Panc1 (cell line): ENCODE measurements around the gene ASIP. TPM values are rescaled to one million over a fixed set of nuclear protein-coding genes. Genes with fewer than 3 reads are reported as not detected.

ENCODE experiments used
- ATAC-seq: fragments of 200-7000 bp; cut with Tn5 transposase; 2 replicates; pipeline ENCODE4 v1.9.1; 2020; ENCODE audit warnings: mild to moderate bottlenecking, moderate library complexity
- BruUV-seq: library from RNA; stranded (reverse); fragments of 400-500 nt; replicated peaks from 2 replicates; lab custom pipeline; 2021; lab: Mats Ljungman, UMichigan
- CTCF ChIA-PET: fragments of 300-600 bp; sonication (Branson Sonifier 250); formaldehyde crosslinking; loops from one replicate; lab custom pipeline; 2022; ENCODE audit warnings: antibody characterized with exemption; lab: Charles Lee
- POLR2A ChIA-PET: fragments of 300-600 bp; sonication (Branson Sonifier 250); formaldehyde crosslinking; loops from one replicate; lab custom pipeline; 2022; ENCODE audit warnings: antibody characterized with exemption; lab: Charles Lee
- DNase-seq: peaks from one replicate; pipeline ENCODE4 v3.0.0-alpha.2; 2010; ENCODE audit warnings: low read depth, low spot score
- H3K27ac ChIP-seq: 2 replicates; pipeline ENCODE4 v1.5.1; 2011; ENCODE audit warnings: mild to moderate bottlenecking, low read length, inconsistent platforms
- H3K27me3 ChIP-seq: fragments of 200-500 bp; sonication (Bioruptor generic); 2 replicates; pipeline ENCODE4 v1.6.0; 2014; ENCODE audit warnings: low read length, inconsistent platforms; ENCODE audit not compliant: control insufficient read depth, insufficient read depth
- H3K36me3 ChIP-seq: fragments of 200-500 bp; sonication (Bioruptor generic); 2 replicates; pipeline ENCODE4 v1.5.1; 2014; ENCODE audit warnings: inconsistent platforms, mild to moderate bottlenecking, low read length, moderate library complexity; ENCODE audit not compliant: control insufficient read depth, insufficient read depth
- H3K4me1 ChIP-seq: 2 replicates; pipeline ENCODE4 v1.5.1; 2011; ENCODE audit warnings: inconsistent platforms, mild to moderate bottlenecking, low read length, moderate library complexity; ENCODE audit not compliant: control insufficient read depth, insufficient read depth
- H3K4me3 ChIP-seq, 2 experiments: 2 replicates each; pipeline ENCODE4 v1.5.1; 2011 to 2012; ENCODE audit warnings: low read depth in 2 of 2, low read length in 2 of 2, mild to moderate bottlenecking in 2 of 2, inconsistent platforms in 1 of 2, moderate library complexity in 1 of 2
- H3K9me3 ChIP-seq: fragments of 200-500 bp; sonication (Bioruptor generic); 2 replicates; pipeline ENCODE4 v1.5.1; 2014; ENCODE audit warnings: low read depth, mild to moderate bottlenecking, inconsistent platforms, low read length, moderate library complexity; ENCODE audit not compliant: control insufficient read depth, insufficient read depth
- CTCF ChIP-seq: fragments of 450-650 bp; IDR thresholded peaks from 2 replicates; pipeline ENCODE4 v1.5.1; 2017; ENCODE audit warnings: mild to moderate bottlenecking
- POLR2AphosphoS5 ChIP-seq: IDR thresholded peaks from 2 replicates; pipeline ENCODE4 v1.6.1; 2012; ENCODE audit warnings: mild to moderate bottlenecking, low read depth, low read length, moderate library complexity
- REST ChIP-seq, 2 experiments: IDR thresholded peaks; 2 replicates each; pipeline ENCODE4 v1.6.1; 2011 to 2012; ENCODE audit warnings: low read depth in 2 of 2, control low read depth in 1 of 2, low read length in 1 of 2, mild to moderate bottlenecking in 1 of 2, moderate library complexity in 1 of 2; ENCODE audit not compliant: insufficient read depth in 1 of 2
- SIN3A ChIP-seq: IDR thresholded peaks from 2 replicates; pipeline ENCODE4 v1.6.1; 2012; ENCODE audit warnings: low read depth, mild to moderate bottlenecking, low read length, moderate library complexity, borderline replicate concordance; ENCODE audit not compliant: insufficient read depth
- TCF7L2 ChIP-seq: IDR thresholded peaks from 2 replicates; pipeline ENCODE4 v1.6.1; 2011; ENCODE audit warnings: mild to moderate bottlenecking, low read depth, low read length, inconsistent platforms
- in situ Hi-C: cut with HindIII; loops from 2 replicates; pipeline ENCODE4 v1.10.0; 2016; ENCODE audit warnings: low sequenced_read_pairs, low pct_unique_long_range_greater_than_20kb
- intact Hi-C: fragments of 100-400 bp; cut with micrococcal nuclease; formaldehyde crosslinking; loops from one replicate; pipeline ENCODE4 v1.10.0; 2022; ENCODE audit not compliant: unreplicated experiment
- total RNA-seq: library from RNA; stranded (reverse); gene quantifications from one replicate; pipeline ENCODE4 v1.2.1, GENCODE V29; 2021; ENCODE audit not compliant: unreplicated experiment

ASIP gene
- total RNA-seq, 1 experiment from 2014 or later = not detected

DNA sequence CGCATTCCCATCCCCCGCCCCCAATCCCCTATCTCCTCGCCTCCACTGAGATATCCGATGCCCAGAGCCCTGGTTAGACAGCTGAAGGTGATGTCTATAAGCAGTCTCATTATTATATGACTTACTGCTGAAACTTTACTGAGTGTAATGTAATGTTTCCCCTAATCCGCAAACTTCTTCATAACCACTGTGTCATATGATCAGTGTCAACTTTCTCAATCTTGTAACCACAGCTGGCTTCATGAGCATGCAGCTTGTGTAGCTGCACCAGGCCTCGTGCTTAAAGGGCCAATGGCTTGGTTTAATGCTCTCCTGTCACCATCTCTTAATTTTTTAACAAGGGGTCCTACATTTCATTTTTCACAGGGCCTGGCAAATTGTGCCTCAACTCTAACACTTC is 8.1 kb downstream of the ASIP start:
- H3K4me3 ChIP-seq = no peak overlapping the region
- no peak overlapping the region for H3K27ac ChIP-seq
- in situ Hi-C loops (no loop called here), intact Hi-C loops (no loop called here)
- ATAC-seq (no peak), DNase-seq (no peak)
- no TSS peak for BruUV-seq
- no peaks in the 10 kb centered on the region for H3K4me1 ChIP-seq
- H3K9me3 ChIP-seq = no peaks in the 10 kb centered on the region
- H3K36me3 ChIP-seq = no peaks in the 10 kb centered on the region
- POLR2A ChIA-PET = interaction anchor here (0.6 kb wide), 1 partner anchor 56 kb away, joined by 5 read pairs; no protein-coding TSS in a partner anchor
- no peak for TF ChIP-seq POLR2AphosphoS5
- no peak for TF ChIP-seq SIN3A
- TF ChIP-seq CTCF = no peak
- no peak for TF ChIP-seq REST (IDR thresholded peaks at IDR 0.05; ENCODE audit: insufficient read depth in 1 of 2, low read depth in 2 of 2, low read length in 1 of 2)
- no peak for TF ChIP-seq TCF7L2
- CTCF ChIA-PET = interaction anchor here (0.7 kb wide), 1 partner anchor 58 kb away, joined by 3 read pairs; no protein-coding TSS in a partner anchor
- no peaks in the 10 kb centered on the region for H3K27me3 ChIP-seq

GRCh38 chr20:34250005-34250404 is 8.8 kb downstream of the ASIP start:
- no peaks in the 10 kb centered on the region for H3K4me1 ChIP-seq
- in situ Hi-C loops (no loop called here), intact Hi-C loops (no loop called here)
- TF ChIP-seq TCF7L2 = no peak
- no peak for TF ChIP-seq SIN3A
- no peak for TF ChIP-seq CTCF
- ATAC-seq (no peak), DNase-seq (no peak)
- H3K27ac ChIP-seq = no peak overlapping the region
- H3K4me3 ChIP-seq = no peak overlapping the region
- CTCF ChIA-PET = no interaction called here
- no peaks in the 10 kb centered on the region for H3K36me3 ChIP-seq
- no TSS peak for BruUV-seq
- H3K9me3 ChIP-seq = no peaks in the 10 kb centered on the region
- no peaks in the 10 kb centered on the region for H3K27me3 ChIP-seq
- POLR2A ChIA-PET = interaction anchor here (0.6 kb wide), 1 partner anchor 57 kb away, joined by 5 read pairs; no protein-coding TSS in a partner anchor
